ENCODE results near the gene ZMIZ1.
"Not testable (repeated sequence)": the region's sequence is repeated elsewhere in the genome, so short reads cannot be mapped to it uniquely, and the experiment has no call there.

ZMIZ1 gene

DNA sequence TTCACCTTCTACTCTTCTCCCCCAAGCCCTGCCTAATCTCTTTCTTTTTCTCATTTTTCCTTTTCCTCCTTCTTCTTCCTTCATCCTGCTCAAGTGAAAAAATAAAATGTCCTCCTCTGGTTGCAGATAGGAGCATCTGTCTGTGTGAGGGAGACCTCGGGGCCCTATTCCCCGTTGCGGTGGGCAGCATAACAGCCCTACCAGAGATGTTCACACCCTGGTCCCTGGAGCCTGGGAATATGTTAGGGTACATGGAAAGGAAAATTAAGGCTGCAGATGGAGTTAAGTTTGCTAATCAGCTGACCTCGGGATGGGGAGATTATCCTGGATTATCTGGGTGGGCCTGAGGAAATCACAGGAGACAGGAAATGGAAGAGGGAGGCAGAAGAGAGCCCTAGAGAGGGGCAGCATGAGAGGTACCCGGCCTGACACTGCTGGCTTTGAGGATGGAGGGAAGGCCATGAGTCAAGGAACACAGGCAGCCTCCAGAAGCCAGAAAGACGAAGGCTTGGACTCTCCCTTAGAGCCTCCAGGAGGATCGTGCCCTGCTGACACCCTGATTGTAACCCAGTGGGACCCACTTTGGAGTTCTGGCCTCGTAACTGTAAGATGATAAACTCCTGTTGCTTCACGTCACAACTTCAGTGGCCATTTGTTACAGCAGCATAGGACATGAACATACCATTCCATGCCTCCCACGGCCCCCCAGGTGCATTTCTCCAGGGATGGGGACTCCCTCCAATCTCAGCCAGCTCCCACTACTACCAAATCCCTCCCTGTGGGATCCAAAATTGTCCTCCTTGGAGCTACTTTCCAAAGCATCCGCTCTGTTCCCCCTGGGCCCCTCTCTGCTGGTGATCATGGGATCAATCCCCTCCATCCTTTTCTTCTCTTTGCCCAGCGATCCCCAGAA, 39.0 kb upstream of the ZMIZ1 start:
- no peak for DNase-seq (ENCODE audit: low read depth in 3 of 3, low spot score in 1 of 3)

DNA sequence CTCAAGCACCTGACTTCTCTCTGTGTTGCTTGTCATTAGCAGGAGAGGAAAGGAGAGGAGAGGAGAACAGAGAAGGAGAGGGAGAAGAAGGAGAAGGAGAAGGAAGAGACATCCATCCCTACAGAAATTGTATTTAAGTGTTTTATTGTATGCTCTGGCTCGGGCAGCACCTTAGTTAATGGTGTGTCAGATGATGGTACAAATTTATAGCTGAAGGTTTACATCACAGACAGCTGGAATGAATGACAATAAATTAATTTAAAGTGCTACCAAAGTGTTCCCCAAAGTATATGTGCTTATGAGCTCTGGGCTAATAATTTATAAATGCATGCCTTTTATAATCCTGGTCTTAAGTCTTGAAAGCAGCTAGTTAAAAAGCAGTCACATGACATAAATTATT, 38.1 kb upstream of the ZMIZ1 start:
- DNase-seq (ENCODE audit: low read depth in 3 of 3, low spot score in 1 of 3) = no peak

DNA sequence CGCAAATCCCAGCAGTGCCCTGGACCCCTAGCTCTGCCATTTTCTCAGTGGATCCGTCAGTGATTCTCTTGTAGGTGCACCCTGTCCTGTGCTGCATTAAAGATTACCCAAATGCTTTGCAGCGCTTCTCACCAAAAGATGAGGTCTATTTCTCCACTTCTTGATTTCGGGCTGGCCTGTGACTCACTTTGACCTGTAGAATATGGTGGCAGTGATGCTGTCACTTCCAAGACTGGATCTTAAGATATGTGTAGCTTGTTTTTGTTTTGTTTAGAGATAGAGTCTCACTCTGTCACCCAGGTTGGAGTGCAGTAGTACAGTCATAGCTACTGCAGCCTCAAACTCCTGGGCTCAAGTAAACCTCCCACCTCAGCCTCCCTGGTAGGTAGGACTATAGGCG, 37.0 kb upstream of the ZMIZ1 start:
- DNase-seq (ENCODE audit: low read depth in 3 of 3, low spot score in 1 of 3) = no peak

DNA sequence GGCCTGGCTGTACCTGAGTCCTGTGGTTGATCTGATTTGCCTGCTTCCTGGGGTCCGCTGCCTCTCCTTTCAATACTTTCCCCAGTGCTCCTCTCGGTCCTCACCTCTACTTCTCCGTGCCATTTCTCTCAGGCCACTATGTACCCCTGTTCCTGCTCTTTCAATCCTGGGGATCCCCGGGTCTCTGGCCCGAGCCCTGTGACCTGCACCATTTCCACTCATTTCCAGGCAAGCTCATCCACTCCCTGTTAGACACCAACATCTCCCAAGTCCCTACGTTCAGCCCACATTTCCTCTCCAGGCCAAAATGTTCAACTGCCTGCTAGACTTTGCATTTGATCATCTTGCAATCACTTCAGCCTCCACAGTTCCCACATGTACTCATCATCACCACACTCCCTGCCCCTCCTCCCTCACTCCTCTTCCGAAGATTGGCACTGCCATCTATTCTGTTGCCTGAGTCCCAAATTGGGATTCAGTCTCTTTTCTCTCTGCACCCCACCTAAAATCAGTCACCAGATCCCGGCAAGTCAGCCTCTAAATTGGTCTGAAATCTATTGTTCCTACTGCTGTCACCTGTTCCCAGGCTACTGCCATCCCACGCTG, 34.4 kb upstream of the ZMIZ1 start:
- DNase-seq (ENCODE audit: low read depth in 3 of 3, low spot score in 1 of 3) = no peak

DNA sequence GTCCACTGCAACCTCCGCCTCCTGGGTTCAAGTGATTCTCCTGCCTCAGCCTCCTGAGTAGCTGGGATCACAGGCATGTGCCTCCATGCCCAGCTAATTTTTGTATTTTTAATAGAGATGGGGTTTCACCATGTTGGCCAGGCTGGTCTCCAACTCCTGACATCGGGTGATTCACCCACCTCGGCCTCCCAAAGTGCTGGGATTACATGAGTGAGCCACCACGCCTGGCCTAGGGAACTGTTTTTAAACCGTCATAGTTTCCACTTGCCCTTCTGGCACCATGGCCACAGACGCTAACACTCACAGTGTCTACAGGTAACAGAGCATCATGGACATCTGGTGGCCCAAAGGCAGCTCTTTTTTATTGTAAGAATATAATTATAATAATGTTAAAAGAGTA, 32.4 kb upstream of the ZMIZ1 start:
- not testable (repeated sequence) for DNase-seq (ENCODE audit: low read depth in 3 of 3, low spot score in 1 of 3)

DNA sequence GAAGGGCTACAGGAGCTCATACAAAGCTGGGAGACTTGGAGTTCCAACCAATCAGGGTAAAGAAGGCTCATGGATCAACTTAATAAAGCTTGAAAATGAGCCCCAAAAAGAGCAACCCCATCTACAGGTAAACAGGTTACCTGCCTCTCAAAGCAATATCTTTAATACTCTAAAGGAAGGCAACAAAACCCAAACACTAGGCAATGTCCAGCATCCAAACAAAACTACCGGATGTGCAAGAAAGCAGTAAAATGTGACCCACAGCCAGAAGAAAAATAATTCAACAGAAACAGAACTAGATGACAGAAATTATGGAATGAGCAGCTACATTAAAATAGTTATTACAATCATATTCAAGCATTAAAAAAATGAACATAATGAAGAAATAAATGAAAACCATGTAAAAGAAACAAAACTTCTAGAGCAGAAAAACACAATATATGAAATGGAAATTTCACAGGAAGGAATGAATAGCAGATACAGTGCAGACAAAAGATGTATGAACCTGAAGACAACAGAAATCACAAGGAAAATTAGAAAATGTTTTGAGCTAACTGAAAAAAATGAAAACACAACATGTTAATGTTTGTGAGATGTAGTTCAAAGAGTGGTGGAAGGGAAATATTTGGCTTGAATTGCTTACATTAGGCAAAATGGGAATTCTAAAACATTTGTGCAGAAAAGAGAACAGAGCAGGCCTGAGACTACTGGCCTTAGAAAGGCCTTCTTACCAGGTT, 30.5 kb upstream of the ZMIZ1 start:
- DNase-seq (ENCODE audit: low read depth in 3 of 3, low spot score in 1 of 3) = no peak

DNA sequence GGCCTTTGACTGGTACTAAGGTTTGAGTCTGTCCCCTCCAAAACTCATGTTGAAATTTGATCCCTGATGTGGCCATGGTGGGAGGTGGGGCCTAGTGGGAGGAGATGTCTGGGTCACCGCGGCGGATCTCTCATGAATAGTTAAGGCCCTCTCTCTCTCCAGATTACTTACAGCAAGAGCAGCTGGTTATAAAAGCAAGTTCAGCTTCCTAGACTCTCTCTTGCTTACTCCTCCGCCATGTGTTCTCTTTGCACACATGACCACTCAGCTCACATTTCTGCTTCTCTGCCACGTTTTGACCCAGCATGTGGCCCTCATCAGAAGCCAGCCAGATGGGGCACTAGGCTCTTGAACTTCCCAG, 29.9 kb upstream of the ZMIZ1 start:
- DNase-seq (ENCODE audit: low read depth in 3 of 3, low spot score in 1 of 3) = no peak

DNA sequence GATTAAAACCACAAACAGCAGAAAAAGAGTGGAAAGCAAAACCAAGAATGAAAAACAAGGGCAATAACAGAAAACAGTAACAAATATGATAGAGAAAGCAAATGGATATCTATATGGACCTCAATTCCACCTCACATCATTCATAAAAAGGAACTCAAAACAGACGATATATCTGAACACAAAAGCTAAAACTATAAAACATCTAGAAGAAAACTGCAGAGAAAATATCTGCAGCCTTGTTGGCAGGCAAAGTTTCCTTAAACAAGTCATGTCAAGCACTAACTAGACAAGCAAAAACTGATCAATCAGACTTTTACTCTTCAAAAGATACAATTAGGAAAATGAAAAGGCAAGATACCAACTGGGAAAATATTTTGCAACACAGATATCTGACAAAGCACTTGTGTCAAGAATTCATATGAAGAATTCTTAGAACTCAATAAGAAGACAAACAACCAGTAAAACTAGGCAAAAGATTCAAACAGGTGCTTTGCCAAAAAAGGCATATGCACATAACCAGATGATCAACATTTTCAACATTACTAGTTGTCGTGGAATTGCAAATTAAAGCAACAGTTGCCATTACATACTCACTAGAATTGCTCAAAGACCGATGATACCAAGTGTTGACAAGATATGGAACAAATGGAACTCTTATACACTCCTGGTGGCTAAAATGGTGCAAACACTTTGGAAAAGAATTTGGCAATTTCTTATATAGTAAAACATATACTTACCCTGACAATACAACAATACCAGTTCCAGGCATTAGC, 25.9 kb upstream of the ZMIZ1 start:
- DNase-seq (ENCODE audit: low read depth in 3 of 3, low spot score in 1 of 3) = no peak

DNA sequence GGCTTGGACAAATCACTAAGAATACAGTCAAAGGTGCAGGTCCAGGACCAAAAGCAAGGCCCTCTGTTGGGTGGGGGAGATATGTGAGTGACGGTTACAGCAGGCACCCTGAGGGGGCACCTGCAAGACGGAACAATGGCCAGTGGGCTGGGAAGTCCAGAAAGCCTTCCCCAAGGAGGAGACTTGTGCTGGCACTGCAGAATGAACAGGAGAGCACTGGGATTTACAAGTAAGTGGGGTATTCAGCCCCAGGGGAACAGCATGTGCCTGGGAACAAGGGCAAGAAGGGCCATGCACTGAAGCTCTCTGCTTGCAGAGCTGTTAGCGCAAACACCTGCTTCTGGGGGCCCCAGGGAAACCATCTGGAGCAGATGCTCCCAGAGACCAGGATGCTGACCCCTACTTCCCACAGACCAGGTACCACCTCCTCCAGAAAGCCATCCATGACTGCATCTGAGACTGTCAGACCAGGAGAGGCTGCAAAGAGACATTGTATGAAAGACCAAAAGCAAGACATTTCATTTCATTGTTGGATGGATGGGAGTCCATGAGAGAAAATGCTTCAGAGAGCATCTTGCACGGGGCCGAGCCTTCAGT, 24.6 kb upstream of the ZMIZ1 start:
- DNase-seq (ENCODE audit: low read depth in 3 of 3, low spot score in 1 of 3) = no peak

DNA sequence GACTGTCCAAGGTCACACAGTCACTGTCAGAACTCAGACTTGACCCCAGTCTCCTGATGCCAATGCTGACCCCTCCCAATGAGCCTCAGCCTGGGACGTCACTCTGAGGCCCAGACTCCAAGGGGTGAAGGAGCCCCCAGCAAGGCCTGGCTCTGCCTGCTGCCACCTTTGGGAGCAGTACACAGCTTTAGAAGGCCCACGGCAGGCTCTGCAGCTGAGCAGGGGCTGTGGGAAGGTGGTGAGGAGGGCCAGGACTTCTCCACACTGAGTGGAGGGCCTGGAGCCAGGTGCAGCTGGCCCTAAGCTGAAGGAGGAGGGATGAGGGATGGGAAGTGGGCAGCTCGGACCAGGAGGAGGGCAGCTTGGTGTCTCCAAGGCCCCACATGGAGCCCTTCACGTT, 23.9 kb upstream of the ZMIZ1 start:
- DNase-seq (ENCODE audit: low read depth in 3 of 3, low spot score in 1 of 3) = no peak

DNA sequence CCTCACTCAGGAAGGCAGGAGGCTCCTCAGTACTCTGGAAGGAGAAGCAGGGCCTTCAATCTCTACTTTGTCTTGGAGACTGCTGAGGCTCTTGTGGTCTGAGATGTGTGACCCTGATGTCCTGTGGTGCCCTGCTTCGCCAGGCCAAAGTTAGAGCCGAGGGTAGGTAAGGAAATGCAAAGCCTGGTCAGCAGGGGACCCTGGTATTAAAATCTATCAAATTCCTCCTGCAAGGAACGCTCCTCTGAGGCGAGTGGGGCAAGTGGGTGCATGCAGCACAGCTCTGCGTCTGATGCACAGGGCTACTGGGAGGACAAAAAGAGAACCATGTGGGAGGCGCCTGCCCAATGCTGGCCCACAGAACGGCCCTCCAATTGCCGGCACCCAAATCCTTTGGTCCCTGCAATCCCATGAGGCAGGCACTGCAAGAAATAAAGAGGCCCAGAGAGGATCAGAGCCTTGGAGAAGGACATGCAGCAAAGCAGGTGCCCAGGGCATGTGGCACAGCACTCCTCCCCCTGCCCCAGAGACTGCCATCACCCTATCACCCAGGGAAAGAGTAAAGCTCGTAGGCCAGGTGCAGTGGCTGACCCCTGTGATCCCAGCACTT, 23.1 kb upstream of the ZMIZ1 start:
- DNase-seq (ENCODE audit: low read depth in 3 of 3, low spot score in 1 of 3) = no peak

DNA sequence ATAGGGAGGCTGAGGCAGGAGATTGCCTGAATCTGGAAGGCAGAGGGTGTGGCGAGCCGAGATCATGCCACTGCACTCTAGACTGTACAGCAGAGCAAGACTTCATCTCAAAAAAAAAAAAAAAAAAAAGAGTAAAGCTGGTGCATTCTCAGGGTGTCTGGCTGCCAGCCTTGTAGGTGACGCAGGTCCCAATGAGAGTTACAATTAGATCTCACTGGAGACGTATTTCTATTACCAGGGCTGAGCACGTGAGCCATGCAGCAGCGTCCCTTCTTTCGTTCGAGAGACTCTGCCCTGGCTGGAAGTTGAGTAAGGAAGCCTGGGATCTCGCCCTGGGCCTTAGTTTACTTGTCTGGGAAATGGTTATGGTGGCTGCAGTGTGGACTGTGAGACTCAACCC, 22.4 kb upstream of the ZMIZ1 start:
- DNase-seq (ENCODE audit: low read depth in 3 of 3, low spot score in 1 of 3) = no peak

DNA sequence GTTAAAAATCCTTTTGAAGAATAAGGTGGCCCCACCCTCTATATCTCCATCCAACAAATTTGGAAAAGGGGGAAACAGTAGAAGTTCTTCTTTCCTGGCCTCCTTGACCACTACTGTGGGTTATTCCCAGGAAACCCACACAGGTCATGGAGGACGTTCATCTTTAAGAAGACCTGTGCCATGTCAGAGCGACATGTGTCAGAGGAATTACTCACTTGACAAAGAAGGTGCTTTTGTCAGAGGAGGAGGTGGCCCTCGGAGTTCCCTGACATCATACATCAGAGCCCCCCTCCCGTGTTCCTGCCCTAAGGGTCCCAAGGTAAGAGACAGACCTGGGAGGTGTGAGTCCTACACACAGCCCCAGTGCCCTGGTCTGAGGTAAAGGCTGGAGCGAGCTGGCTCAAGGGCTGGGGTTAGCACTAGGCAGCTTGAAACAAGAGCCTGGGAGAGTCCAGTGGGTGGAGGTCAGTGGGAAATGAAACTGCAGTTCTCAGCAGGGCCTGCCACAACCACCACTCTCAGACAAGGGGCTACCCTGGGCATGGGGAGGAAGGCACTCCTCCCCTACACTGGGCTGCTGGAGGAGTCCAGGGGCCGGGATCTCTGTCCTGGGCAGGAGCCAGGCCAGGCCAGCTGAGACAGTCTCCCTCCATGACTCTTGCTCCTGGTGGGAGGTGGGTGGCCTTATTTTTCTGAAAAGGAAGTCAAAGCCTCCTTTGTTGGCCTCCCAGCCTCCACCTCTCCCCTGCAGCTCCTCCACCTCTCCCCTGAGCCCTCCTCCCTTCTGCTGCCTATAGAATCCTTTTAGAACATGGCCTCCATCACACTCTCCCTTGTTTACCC, 21.8 kb upstream of the ZMIZ1 start:
- no peak for DNase-seq (ENCODE audit: low read depth in 3 of 3, low spot score in 1 of 3)

DNA sequence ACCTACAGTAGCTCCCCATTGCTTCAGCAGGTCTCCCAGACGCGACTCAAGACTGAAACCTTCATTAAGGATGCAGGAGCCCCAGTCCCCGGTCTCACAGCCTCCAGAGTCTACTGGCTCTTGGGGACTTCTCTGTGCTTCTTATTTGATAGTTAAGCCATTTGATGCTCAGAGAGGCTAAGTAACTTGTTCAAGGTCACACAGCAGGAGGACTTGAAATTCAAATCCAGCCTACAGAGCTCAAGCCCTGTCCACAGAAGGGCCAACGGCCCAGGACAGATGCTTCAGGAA, 21.2 kb upstream of the ZMIZ1 start:
- DNase-seq (ENCODE audit: low read depth in 3 of 3, low spot score in 1 of 3) = no peak

DNA sequence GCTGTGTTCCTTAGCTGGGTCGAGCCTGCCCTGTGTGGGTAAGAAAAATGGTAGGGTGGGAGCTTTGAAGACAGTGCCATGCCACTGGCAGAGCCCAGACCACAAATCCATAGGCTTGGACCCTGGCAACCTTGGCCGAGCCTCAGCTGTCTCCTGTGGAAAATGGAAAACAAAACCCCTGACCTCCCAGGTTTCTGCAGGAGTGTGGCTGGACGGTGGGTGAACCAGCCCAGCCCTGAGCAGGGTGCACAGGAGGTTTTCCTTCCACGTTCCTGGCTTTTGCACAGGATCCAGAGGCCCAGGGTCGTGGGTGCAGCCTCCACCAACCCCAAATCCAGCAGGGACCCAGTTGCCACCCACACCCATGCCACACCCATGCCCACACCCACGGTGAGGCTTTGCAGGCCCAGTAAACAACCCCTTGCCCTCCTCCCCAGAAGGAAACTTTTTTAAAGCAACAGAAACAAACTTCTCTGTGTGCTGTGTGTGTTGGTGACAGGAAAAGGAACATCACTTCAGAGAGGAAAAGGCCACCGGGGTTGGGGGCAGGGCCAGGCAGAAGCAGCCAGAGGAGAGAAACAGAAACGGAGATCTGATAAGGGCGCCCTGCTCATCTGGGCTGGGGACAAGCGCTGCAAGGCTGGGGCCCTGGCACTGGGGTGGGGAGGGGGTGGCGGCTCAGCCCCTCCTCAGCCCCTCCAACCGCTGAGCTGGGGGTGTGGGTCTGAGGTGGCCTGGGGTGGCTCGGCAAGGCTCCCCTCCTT, 20.7 kb upstream of the ZMIZ1 start:
- DNase-seq (ENCODE audit: low read depth in 3 of 3, low spot score in 1 of 3) = no peak

DNA sequence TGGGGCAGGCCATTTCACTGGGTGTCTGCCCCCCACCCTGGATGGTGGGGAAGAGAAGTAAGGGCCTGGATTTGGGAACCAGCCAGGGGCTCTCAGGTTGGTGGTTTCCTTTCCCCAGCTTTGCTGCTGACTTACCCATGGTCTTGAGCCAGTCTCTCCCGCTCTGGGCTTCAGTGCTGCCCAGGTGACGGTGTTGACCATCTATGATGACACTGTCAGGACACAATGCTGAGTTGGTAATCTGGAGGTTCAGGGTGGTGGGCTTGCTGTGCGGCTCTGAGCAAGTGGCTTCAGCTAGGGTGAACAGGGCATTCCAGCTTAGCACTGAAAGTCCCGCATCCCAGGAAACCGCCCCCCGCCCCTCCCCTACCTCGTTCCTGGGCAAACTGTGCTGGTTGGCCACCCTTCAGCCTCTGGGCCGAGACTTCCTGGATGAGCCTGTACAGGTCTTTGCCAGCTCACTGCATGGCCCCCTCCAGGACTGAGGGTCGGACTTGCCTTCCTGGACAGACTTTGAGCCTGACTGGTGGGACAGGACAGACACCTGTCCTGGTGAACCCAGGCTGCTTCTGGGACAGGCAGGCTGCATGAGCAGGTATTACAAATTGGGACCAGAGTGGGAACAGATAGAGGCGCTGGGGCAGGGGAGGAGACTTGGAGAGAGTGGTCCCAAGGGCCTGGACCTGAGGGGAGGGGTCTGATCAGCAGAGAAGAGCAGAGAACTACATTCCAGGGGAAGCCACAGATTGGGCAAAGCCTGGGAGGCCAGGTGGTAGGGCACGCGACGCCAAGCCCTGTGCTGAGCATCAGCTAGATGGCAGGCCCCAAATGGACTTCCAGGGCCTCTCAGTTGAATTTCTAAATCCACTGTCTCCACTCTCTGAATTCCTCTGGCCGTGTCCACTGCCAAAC, 19.9 kb upstream of the ZMIZ1 start:
- no peak for DNase-seq (ENCODE audit: low read depth in 3 of 3, low spot score in 1 of 3)

DNA sequence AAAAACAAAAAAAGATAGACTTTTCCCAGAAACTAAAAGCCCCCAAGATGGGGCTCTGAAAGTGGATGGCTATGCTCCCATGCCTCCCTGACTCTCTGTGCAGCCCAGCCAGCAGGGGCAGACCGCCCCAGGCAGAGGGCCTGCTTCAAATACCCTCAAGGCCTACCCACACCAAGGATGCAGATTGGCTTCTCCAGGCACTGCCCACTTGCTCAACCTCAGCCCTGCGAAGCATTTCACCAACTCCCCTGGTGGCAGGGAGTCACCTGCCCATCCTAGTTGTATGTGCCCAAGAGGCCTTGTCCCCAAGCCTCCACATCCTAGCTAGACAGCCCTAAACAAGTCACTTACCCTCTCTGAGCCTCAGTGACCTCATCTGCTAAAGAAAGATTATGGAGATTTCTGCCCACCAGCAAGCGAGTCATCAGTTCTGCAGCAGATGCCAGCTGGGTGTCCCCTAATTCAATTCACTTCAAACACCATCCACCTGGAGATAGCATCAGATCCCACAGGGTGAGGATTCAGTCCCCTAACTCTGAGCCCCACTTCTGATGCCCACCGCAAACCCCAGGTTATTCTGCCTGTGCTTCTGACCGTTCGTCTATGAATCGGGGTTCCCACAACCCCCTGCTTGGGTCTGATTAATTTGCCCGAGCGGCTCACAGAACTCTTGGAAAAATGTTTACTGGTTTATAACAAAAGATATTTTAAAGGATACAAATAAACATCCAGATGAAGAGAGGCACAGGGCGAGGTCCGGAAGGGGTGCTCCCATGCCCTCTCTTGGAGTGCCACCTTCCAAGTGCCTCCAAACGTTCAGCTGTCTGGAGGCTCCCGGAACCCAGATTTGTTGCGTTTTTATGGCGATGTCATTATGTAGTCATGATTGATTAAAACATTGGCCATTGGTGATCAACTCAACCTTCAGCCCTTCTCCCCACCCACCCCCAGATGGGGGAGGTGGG, 18.6 kb upstream of the ZMIZ1 start:
- no peak for DNase-seq (ENCODE audit: low read depth in 3 of 3, low spot score in 1 of 3)
